Adrenal gland (tissue), 5 donors: Measurements from ENCODE around the gene NKPD1.

ENCODE experiments used
- CTCF ChIP-seq, 6 experiments: fragments of 450-650 bp in 4 of 6; fragments of 200-600 bp in 2 of 6; sonication (generic) in 1 of 6; IDR thresholded peaks; 1 replicate in 5 of 6; 2 replicates in 1 of 6; pipeline versions ENCODE4 v1.5.1 to v1.8.0; 2016 to 2021; ENCODE audit warnings: antibody characterized with exemption in 6 of 6, mild to moderate bottlenecking in 2 of 6, moderate library complexity in 1 of 6
- POLR2A ChIP-seq, 2 donors: fragments of 450-650 bp; IDR thresholded peaks; one replicate each; pipeline ENCODE4 v1.6.1; 2017; ENCODE audit warnings: antibody characterized with exemption in 2 of 2, mild to moderate bottlenecking in 2 of 2, moderate library complexity in 1 of 2
- donor health status: DM: no; HTN: no; CAD: no.

DNA sequence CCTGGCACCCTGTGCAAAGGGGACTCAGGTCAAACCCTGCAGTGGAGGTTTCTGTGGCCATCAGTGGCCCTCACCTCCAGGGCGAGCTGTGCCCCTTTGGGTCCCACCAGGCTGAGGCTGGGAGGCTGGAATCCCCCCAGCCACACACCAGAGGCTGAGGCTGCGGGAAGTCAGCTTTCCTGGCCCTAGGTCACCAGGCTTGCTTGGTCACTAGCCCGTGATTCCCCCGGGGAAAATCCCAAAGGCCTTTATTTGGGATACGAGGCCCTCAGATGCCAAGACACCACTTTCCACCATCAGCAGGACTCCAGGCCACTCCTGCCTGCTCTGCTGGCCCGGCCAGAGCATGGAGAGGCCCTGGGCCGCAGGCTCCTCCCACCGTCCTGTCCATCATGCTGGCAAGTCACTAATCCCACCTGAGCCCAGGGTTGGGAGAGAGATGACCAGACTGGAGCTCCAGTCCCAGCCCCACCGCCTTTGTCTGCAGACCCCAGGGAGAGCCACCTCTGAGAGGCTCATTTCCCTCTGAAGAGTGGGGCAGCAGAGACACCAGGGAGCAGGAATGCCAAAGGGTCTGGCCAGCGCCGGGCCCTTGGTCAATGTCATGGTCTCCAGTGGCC is 4.7 kb downstream of the NKPD1 start:
- no peak for TF ChIP-seq CTCF (IDR thresholded peaks at IDR 0.05)
- no peak for TF ChIP-seq POLR2A (IDR thresholded peaks at IDR 0.05)
